Stimulated activated naive CD4-positive, alpha-beta T cell treated with Interleukin-2 at 50 U/mL for 16 hours (primary cell): ENCODE results near the gene SSBP1.
"Not testable (repeated sequence)": the region's sequence is repeated elsewhere in the genome, so short reads cannot be mapped to it uniquely, and the experiment has no call there.

ENCODE experiments used
- DNase-seq: peaks from one replicate; lab custom pipeline; 2025; lab: John Stamatoyannopoulos, UW

SSBP1 gene

DNA sequence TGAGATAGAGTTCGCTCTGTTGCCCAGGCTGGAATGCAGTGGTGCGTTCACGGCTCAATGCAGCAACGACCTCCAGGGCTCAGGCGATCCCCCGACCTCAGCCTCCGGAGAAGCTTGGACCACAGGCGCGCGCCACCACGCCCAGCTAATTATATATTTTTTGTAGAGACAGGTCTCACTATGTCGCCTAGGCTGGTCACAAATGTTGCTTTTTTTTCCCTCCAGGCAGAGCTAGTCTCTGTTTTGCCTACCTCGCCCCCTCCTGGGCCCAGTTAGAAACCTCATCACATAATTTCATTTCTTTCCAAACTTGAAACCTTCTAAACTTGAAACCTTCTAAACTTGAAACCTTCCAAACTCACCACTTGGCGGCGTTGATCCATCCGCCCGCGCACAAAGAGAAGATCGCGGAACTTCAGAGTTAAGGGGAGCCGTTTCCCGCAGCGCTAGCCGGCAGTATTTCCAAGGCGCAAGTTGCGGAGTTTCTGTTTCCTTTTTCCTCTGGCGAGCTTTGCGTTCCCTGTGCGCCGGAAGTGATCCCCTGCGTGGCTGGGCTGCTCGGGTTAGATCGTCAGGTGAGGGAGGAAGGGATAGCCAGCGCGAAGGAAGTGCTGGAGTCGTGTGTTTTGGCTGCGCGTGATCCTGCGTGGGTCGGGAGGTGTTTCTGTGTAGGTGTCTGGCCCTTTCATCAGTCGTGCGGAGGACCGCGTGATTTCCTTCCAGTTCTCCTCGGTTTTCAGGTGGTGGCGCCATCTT is at the start of gene SSBP1:
TSS of gene SSBP1 (plus strand) at position 523 of the 756 bp plus-strand sequence. CDS start 809 bp downstream, outside the sequence.
- DNase-seq, result peak; percentile 93

DNA sequence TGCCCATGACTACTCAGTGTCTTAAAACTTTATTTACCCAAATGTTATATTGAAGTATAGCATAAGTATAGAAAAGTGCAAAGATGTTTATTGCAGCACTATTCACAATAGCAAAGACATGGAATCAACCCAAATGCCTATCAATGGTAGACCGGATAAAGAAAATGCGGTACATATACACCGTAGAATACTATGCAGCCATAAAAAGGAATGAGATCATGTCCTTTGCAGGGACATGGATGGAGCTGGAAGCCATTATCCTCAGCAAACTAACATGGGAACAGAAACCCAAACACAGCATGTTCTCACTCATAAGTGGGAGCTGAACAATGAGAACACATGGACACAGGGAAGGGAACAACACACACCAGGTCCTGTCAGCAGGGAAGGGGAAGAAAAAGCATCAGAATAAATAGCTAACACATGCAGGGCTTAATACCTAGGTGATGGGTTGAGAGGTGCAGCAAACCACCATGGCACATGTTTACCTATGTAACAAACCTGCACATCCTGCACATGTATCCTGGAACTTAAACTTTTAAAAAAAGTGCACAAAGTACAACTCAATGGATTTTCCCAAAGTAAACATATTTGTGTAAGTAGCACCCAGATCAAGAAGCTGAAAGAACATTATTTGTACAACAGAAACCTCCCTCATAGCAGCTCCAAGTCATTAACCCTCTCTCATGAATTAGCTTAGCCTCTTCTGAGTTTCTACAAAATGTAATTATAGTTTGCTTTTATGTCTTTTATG is 48.9 kb upstream of the SSBP1 start:
- DNase-seq, result not testable (repeated sequence)

DNA sequence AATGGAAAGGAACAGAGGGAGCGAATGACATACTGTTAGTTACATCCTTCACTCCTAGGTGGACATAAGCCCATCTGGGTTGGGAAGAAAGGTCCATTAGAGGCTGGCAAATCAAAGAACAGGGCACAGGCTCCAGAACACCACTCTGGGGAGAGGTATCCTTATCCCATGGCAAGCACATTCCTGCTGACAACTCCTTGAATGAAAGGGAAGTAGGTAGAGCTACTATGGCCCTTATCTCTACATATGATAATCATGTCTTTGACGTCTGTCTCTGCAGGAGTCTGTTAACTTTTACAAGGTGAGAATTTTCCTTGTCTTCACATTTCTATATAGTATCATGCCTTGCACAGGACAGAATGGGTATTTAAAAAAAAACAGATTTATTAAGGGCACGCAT is 46.6 kb upstream of the SSBP1 start:
- no peak for DNase-seq

- DNase-seq, result no peak
These were observed 46.2 kb upstream of the SSBP1 start for GRCh38 chr7:141691961-141692360.

- DNase-seq, result no peak
These were observed 45.1 kb upstream of the SSBP1 start for GRCh38 chr7:141693082-141693481.

DNA sequence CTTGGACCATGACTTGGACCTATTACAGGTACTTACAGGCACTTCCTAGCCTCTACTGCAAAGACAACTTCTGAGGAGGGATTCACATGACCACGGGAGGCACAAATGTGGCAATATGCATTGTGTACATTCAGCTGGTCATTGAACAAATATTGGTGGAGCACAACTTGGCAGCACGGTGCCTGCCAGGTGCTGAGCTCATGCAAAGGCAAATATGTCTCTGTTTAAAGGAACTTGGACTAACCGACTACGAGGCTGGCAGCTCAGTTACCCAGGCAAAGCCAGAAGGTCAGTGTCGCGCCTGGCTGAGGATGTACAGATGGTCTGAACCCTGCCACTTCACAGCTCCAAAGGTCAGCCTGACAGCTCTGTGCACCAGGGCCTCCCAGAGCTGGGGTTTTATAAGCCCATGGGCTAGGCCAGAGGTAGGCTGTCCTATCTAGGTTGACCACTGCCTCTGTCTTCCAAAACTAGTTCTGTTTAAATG is 42.3 kb upstream of the SSBP1 start:
- DNase-seq, result no peak

- no peak for DNase-seq
These were observed 41.8 kb upstream of the SSBP1 start for GRCh38 chr7:141696348-141696747.

- no peak for DNase-seq
These were observed 40.8 kb upstream of the SSBP1 start for GRCh38 chr7:141697211-141697871.

DNA sequence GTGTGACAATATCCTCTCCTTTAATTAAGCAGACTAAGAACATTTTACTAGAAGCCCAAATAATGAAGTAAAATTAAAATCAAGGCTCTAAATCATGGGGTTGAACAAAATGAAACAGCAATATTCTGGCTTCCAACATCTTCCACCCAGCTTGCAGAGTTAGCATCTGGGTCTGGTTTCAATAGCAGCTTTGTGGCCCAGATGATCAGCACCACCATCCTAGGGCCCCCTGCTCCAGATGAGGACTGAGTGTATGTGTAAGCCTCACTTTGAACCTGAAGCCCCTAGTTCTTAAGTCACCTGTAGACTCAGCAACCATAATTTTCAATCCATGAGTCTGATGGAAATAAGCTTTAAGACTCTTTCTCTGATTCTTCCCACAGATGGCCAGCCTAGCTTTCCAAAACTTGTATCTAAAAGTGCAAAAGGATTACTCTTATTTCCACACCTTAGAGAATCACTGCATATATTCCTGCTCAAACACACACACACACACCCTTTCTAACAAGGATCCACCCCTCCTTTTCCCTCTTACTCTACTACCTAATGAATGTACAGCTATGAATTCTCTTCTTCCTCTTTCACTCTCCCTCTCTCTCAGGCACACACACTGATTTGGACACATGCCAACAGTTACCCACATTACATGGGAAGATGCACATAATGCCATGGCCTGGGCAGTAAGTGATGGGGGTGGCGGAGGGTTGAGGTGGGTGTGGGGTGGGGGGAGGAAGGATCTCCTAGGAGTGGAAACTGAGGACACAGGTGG is 39.7 kb upstream of the SSBP1 start:
- DNase-seq, result no peak

- DNase-seq, result no peak
These were observed 38.3 kb upstream of the SSBP1 start for GRCh38 chr7:141699860-141700259.

- DNase-seq, result no peak
These were observed 37.8 kb upstream of the SSBP1 start for GRCh38 chr7:141700296-141700847.

DNA sequence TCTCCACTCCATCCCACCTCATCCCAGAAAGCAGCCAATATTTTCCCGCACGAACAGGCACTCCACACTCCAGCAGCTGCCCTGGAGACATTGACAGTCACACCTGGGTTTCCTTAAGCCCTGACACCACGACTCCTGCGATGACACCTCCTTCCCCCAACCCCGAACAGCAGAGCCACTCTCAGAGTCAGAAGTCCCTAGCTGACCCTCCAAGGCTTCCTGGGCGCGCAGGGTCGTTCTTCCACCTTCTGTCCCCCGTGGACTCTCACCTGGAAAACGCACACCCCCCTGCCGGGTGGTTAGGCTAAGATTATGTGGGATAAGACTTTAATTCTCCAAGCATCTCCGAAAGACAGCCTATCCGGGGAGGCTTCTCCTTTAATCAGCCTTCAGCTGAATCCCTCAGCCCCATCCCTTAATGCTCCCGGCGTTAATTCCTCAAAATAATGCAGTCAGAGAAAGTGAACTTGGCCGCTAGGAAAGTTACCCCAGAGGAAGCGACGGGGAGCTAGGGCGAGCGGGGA is 37.2 kb upstream of the SSBP1 start:
- DNase-seq, result no peak

GRCh38 chr7:141701489-141702046 is 36.6 kb upstream of the SSBP1 start:
- DNase-seq, result peak; percentile 67

GRCh38 chr7:141702047-141702567 is 36.1 kb upstream of the SSBP1 start, which contains the start of gene DENND11:
DENND11 (minus strand) TSS chr7:141702166; CDS start chr7:141702153, 13 bp downstream.
- peak; percentile 55 for DNase-seq

GRCh38 chr7:141702892-141703291 is 35.3 kb upstream of the SSBP1 start:
- no peak for DNase-seq

- no peak for DNase-seq
These were observed 34.0 kb upstream of the SSBP1 start for GRCh38 chr7:141704112-141704511.

- DNase-seq, result no peak
These were observed 33.4 kb upstream of the SSBP1 start for GRCh38 chr7:141704741-141705140.

GRCh38 chr7:141706239-141707064 is 31.7 kb upstream of the SSBP1 start:
- no peak for DNase-seq

DNA sequence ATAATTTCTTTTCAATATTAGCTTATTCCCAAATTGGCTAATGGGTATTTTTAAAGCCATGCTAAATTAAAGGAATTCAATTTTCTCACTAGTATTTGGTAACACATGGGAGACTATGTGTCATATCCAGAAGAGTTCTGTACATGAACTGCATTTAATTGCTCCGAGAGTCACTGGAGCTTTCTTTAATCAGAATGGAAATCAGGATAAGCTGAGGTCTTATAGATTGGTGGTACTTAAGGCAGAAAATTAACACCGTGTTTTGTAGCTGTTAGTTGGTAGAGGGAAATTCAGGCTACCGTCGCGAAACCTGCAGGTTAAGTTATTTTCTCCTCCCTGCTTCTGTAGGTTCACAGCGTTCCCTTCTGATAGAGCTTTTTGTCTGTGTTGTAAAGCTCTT is 29.8 kb upstream of the SSBP1 start, which contains the start of gene WEE2:
TSS of gene WEE2 (plus strand) at position 3 of the 400 bp plus-strand sequence. CDS start 406 bp downstream, outside the sequence.
- no peak for DNase-seq

- no peak for DNase-seq
These were observed 28.8 kb upstream of the SSBP1 start for GRCh38 chr7:141709318-141709717.
